ENCODE data around the gene ZNF773.

Gene ZNF773

DNA sequence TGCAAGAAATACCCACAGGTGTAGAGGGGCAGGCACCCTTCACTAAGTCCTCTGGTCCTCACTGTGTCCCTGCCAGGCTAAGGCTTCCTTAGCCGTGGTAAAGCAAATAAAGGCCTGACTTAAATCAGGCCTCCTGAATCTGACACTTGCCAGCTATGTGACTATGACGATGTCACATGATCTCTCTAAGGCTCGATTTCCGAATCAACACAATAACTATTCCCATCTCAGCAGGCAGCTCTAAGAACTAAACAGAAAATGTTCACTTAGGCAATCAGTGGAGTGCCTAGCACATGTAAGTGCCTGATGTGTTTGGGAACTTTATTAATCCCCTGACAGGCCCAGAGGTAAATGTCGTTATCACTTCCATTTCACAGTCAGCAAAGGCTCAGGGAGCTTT is 57.9 kb downstream of the ZNF773 start:
- Histone ChIP-seq H3K36me3 (ENCODE audit: control insufficient read depth in 5 of 5, insufficient read depth in 5 of 5, low read length in 5 of 5) (peaks cover 15 to 39% (median 38%) of the 10 kb centered on the region in 5 donors), H3K4me3 (ENCODE audit: low read depth in 1 of 5, low read length in 5 of 5) (peak overlapping the region in 1 of 5 donors; percentile 30), H3K4me1 (ENCODE audit: control insufficient read depth in 5 of 5, insufficient read depth in 5 of 5, low read length in 5 of 5) (peaks cover 4 to 31% (median 21%) of the 10 kb centered on the region in 5 donors), H3K9me3 (ENCODE audit: control insufficient read depth in 5 of 5, low read length in 5 of 5) (peaks cover 8 to 35% (median 20%) of the 10 kb centered on the region in 5 donors), H3K9ac (ENCODE audit: low read length in 5 of 5) (peak overlapping the region in 1 of 5 donors; percentile 12), H3K27ac (ENCODE audit: low read depth, low read length) (no peak overlapping the region), H3K27me3 (ENCODE audit: control insufficient read depth in 5 of 5, insufficient read depth in 4 of 5, low read length in 5 of 5) (no peaks in the 10 kb centered on the region)

All from subcutaneous abdominal adipose tissue (tissue), 5 donors.